H7 (cell line): ENCODE measurements around the gene GPR68. TPM values are rescaled to one million over a fixed set of nuclear protein-coding genes. Genes with fewer than 3 reads are reported as not detected.
"Not testable (repeated sequence)": the region's sequence is repeated elsewhere in the genome, so short reads cannot be mapped to it uniquely, and the experiment has no call there.

Source experiments
- DNase-seq: peaks from one replicate; pipeline ENCODE4 v3.0.0; 2012
- H3K27me3 ChIP-seq: 2 replicates; pipeline ENCODE4 v1.6.0; 2011; ENCODE audit warnings: mild to moderate bottlenecking, low read length; ENCODE audit not compliant: control insufficient read depth, insufficient read depth
- H3K36me3 ChIP-seq: replicated peaks from 2 replicates; pipeline ENCODE4 v1.5.1; 2011; ENCODE audit warnings: low read length; ENCODE audit not compliant: control insufficient read depth, insufficient read depth
- H3K4me3 ChIP-seq: 2 replicates; pipeline ENCODE4 v1.5.1; 2011; ENCODE audit warnings: low read depth, mild to moderate bottlenecking, control low read depth, low read length, moderate library complexity; ENCODE audit not compliant: insufficient read depth
- total RNA-seq: library from RNA; depleted of rRNA; stranded (reverse); fragments of >200 nt; shearing (Covaris generic); gene quantifications from 2 replicates; pipeline ENCODE4 v1.2.3, GENCODE V29; 2014

The GPR68 gene
- total RNA-seq, 1 experiment from 2014 or later: 1.1 TPM

DNA sequence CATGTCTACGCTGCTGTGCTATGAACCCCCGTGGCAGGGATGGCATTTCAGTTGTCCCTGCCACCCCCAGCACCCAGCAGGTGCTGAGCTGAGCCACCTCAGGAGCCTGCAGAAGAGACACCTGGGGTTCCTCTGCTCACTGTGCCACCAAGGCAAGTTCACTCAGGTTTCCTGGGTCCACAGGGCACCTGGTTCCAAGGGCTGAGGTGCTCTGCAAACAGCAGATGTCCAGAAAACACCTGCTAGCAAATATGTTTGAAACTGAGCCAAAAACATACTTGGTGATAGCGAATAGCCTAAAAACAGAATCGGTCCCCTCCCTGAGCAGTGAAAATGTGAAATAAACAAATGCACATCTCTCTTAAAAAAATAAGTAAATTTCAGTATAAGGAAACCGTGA is 35.6 kb upstream of the GPR68 start:
- Histone ChIP-seq H3K27me3 (no peaks in the 10 kb centered on the region), H3K4me3 (no peak overlapping the region), H3K36me3 (peaks cover 15% of the 10 kb centered on the region)
- DNase-seq: no peak

DNA sequence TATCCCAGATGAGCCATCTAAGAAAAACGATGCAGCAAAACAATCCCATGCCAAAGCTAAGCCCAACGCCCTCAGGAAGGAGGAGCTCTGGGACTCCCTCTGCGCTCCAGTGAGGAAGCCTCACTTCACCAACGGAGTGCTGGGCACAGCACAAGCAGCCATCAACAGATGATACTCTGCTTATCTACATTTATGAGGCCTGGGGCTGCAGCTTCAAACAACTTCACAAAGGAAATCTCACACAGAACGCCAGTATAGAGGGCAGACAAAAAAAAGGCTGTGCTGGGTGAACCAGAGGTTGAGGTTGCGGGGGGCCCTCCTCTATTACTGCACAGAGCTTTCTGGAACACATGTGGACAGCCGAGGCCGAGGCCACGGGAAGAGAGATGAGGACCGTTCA is 34.9 kb upstream of the GPR68 start:
- Histone ChIP-seq H3K27me3 (no peaks in the 10 kb centered on the region), H3K36me3 (peaks cover 14% of the 10 kb centered on the region), H3K4me3 (no peak overlapping the region)
- DNase-seq: no peak

DNA sequence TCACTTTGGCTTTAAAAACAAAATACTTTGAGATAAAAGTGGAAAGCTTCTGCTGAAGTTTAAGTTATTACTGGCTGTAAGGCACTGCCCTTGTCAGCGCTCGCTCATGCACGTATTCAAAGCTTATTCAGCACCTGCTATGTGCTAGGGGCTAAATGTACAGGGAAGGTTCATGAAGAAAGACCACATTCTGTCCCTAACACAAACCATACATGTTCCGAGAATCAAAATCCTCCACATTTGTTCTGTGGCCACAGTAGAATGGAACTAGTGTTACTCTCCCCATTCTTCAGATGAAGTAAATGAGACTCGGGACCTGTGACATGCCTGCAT is 33.8 kb upstream of the GPR68 start:
- no peak for DNase-seq
- H3K4me3 ChIP-seq: no peak overlapping the region
- no peaks in the 10 kb centered on the region for H3K27me3 ChIP-seq
- H3K36me3 ChIP-seq: peaks cover 10% of the 10 kb centered on the region

DNA sequence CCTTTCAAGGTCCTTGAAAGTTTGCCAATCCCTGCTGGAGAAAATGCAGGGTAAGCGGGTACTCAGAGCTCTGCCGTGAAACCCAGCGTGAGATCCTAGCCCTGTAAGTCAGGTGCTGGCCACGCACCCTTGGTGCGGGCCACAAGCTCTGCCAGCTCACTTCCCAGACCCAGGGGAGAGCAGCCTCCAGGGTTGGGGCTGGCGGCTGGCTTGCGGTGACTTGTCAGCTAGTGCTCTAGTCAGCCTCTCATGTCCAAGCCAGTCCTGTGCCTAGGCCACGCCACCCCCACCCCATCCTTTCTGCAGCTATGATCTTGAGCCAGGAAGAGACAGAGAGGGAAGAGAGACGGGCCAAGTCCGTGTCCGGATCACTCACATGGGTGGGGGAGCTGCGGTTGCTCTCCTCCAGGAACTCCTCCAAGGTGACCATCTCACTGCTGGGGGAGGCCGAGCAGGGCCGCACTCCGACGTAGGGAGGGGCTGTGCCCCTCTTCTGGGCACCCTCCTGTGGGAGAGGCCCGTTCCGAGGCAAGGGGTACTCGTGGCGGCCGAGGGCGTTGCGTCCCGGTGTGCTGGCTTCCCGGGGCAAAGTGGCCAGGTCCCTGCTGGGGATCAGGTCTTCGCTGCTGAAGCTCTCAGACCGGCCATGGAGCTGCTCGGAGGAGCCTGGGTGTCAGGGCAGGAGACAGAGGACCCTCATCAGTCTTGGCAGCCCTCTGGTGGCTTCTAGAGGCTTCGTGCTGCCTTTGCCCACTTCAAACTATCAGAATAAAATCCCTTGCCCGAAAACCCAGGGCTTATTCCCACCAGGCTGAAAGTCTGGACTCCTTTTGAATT is 33.3 kb upstream of the GPR68 start:
- Histone ChIP-seq H3K36me3 (peaks cover 10% of the 10 kb centered on the region), H3K27me3 (no peaks in the 10 kb centered on the region), H3K4me3 (no peak overlapping the region)
- peak; percentile 39 for DNase-seq

DNA sequence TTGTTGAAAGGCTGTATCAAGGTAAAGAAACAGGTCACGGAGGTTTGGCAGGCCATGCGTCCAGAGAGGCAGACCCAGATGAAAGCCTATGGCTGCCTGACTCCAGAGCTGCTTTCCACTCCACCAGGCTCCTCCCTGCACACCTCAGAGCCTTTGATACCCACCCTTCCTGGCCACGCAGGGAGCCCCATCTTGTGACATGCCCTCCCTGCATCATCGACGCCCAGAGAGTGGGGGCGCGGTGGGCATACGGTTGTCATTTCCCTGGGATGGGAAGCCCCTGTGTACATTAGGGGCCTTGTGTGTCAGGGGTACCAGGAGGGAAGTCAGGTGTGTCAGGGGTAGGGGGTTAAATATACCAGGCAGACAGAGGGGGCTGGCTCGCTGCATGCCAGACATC is 30.3 kb upstream of the GPR68 start:
- H3K36me3 ChIP-seq: peaks cover 12% of the 10 kb centered on the region
- no peaks in the 10 kb centered on the region for H3K27me3 ChIP-seq
- DNase-seq: no peak
- H3K4me3 ChIP-seq: no peak overlapping the region

DNA sequence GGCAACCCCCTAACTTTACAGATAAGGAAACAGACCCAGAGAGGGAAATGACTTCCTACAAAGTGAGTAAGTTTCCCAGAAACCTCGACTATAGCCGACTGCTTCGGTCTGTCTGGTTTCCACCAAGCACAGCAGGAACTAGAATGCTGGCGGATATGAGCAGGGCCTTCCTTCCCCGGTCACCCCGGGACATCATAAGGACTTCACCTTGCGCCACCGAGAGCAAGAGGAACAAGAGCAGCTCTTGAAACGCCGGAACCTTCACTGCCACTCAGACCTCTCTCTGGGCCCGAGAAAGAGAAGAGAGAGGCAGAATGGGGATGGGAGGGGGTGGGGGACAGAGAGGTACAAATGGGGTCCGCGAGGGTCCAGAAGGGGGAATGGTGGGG is 29.4 kb upstream of the GPR68 start:
- Histone ChIP-seq H3K36me3 (peaks cover 11% of the 10 kb centered on the region), H3K4me3 (no peak overlapping the region), H3K27me3 (no peaks in the 10 kb centered on the region)
- no peak for DNase-seq

DNA sequence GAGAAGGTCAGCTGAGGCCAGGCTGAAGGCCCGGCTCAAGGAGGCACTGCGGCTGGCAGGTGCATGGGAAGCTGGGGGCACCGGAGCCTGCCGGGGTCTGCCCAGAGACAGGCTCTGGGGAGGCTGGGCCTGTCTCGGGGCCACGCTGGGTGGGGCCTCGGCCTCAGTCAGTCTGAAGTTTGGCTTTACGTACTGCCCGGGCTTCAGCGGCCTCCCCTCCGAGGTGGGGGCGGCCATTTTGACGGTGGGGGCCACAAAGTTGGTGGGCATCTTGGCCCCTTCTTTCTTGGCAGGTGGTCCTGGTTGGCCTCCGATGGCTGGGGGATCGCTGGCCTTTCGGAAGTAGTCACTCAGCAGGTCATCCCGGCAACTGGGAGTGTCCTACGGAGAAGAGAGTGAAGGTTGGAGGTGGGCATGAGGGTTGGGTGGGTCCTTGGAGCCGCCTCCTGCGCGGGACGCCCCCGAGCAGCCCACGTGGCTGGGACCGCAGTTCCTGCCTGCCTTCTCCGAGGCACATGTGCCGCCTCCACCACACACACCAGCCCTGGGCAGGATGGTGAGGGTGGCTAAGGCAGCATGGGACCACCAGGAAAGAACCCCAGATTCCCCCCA is 28.9 kb upstream of the GPR68 start:
- H3K36me3 ChIP-seq: peaks cover 9% of the 10 kb centered on the region
- H3K4me3 ChIP-seq: no peak overlapping the region
- H3K27me3 ChIP-seq: no peaks in the 10 kb centered on the region
- DNase-seq: no peak

DNA sequence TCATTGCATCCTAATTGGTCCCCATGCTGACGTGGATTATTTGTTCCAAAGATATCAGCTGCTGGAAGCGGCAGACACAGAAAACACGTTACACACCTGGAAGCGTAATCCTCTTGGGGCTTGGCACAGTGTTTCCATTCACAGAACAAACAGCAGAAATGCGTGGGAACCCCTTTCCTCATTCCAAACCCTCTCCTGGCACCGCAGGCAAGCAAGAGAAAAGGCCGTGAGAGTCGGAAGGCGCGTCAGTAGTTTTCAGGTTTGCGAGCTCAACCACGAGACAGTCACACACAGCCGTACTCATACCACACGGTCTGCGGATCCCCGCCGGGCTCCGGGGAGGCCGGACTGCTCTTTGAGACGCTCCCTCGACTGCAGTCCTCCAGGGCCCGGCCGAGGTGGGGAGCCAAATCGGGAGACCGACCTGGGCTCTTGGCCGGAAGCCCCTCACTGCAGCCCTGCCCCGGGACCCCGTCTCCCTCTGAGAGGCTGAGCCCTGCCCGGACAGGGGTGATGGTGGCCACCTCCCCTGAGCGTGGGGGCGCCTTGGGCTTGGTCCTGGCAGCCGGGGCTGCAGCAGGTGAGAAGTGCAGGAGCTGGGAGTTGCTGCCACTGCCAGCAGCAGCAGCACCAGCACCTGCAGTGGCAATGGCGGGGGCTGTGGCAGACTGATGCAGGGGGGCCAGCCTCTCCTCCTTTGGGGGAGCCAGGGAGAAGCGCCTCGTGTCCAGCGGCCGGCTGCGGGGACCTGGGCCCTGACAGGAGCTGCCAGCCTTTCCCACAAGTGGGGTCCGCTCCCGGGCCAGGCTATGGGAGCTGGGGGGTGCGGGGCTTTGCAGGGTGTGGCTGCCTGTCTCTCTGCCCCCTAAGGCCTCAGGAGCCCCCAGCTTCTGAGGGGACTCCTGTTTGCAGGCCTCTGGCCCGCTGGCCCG is 28.1 kb upstream of the GPR68 start:
- Histone ChIP-seq H3K4me3 (no peak overlapping the region), H3K36me3 (peaks cover 8% of the 10 kb centered on the region), H3K27me3 (no peaks in the 10 kb centered on the region)
- no peak for DNase-seq

DNA sequence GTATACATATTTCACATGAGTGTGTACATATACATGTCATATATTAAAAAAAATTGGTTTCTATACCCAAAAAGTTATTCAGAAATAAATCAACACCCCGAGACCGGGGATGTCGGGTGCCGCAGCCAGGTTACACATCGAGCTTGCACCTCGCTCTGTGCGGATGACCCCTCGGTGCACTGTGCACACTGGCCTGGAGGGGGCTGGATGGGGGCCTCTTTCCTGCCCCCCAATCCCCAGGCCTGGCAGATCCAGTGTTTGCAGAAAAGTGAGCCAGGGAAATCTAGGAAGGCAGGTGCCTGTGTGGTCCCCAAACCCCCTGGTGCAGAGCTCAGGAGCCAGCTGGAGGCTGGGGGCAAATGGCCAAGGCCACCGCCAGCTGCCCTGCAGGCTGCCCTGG is 27.1 kb upstream of the GPR68 start:
- H3K36me3 ChIP-seq: peaks cover 6% of the 10 kb centered on the region
- no peak for DNase-seq
- H3K27me3 ChIP-seq: no peaks in the 10 kb centered on the region
- H3K4me3 ChIP-seq: no peak overlapping the region

DNA sequence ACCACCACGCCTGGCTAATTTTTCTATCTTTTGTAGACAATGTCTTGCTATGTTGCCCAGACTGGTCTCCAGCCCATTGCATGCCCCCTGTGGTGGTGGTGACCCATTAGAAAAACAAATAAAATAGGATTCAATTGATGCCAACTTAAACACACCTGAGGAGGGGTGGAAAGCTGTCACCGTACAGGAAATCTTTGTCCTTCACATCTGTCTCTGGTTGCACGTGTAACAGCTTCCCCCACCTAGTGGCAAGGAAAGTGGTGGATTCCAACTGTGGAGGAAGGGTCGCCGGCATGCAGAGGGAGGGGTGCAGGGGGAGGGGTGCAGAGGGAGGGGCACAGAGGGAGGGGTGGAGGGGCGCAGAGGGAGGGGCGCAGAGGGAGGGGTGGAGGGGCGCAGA is 26.1 kb upstream of the GPR68 start:
- H3K4me3 ChIP-seq: no peak overlapping the region
- peaks cover 3% of the 10 kb centered on the region for H3K36me3 ChIP-seq
- no peak for DNase-seq
- H3K27me3 ChIP-seq: no peaks in the 10 kb centered on the region; the same call in 1 of the 2 replicates

DNA sequence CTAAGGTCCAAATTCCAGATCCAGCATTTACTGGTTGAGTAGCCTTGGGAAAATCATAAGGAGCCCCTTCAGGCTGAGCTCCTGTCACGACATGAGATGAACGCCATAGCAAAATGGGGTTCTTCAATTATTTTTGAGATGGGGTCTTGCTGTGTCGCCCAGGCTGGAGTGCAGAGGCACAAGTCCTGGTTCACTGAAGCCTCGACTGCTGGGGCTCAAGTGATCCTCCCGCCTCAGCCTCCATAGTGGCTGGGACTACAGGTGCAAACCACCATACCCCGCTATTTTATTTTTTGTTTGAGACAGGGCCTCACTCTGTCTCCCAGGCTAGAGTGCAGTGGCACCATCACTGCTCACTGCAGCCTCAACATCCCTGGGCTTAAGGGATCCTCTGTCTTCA is 25.7 kb upstream of the GPR68 start:
- no peak overlapping the region for H3K4me3 ChIP-seq
- no peak for DNase-seq
- H3K36me3 ChIP-seq: peaks cover 3% of the 10 kb centered on the region
- peaks cover 3% of the 10 kb centered on the region for H3K27me3 ChIP-seq

DNA sequence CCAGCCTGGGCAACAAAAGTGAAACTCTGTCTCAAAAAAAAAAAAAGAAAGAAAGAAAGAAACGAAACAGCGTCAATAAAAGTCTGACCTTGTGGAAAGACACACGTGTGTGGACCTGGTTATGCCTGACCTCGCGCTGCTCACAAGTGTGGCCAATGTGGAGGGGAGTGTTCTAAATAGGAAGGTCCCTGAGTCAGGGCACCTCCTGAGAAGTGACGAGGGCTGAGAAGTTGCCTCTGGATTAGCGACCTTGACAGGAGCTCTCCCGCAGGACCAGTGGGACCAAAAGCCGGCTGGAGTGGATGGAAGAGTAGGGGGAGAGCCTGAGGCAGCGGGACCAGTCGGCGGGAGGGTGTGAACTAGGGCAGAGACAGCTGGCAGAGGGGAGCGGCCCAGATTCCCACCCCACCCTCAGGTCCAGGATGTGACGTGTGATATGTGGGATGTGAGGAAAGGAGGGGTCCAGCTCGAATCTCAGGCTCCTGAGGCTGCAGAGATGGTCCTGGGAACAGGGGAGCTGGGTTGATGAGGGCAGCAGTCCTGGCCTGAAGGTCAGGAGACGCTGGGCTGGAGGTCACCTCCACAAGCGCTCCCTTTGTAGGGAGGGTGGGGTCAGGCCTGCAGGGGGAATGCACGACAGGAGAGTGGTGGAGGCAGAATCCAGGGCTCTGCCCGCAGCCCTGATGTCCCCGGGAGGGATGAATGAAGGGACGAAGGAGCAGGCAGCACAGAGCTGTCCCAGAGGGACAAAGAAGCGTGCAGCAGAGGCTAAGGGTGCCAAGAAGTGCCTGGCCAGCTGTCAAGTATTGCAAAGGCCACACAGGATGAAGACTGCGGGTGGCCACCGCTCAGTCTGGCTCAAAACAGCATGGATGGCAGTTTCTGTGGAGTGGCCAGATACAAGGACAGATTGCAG is 24.8 kb upstream of the GPR68 start:
- Histone ChIP-seq H3K4me3 (no peak overlapping the region), H3K27me3 (peaks cover 10% of the 10 kb centered on the region), H3K36me3 (peaks cover 3% of the 10 kb centered on the region)
- DNase-seq: no peak

DNA sequence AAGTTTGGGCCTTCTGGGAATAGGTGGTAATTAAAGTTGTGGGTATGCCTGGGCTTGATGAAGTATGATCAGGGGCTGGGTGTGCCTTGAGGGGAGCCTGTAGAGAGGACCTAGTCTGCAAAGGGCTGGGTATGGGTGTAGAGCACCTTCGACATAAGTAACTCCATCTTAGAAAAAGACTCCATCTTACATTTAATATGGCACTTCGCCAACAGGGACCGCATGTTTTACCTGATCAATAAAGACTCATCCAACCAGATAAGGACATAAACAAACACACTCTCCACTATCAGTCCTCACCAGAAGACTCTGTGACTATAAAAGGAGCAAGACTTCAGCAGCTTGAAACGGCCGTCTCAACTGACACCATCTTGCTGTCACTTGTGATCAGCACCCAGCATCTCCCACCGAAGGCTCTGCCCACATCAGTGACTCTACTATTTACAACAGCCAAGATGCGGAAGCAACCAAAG is 23.5 kb upstream of the GPR68 start:
- DNase-seq: no peak
- Histone ChIP-seq H3K4me3 (no peak overlapping the region), H3K27me3 (peaks cover 21% of the 10 kb centered on the region), H3K36me3 (peaks cover 3% of the 10 kb centered on the region)

DNA sequence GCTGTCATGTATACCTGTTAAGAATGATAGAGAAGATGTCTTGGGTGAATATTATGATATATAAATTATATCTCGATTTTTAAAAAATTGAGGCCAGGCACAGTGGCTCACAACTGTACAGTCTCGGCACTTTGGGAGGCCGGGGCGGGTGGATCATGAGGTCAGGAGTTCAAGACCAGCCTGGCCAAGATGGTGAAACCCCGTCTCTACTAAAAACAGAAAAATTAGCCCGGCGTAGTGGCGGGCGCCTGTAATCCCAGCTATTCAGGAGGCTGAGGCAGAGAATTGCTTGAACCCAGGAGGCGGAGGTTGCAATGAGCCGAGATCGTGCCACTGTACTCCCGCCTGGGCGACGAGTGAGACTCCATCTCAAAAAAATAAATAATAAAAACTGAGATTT is 21.8 kb upstream of the GPR68 start:
- DNase-seq, H3K36me3 ChIP-seq, H3K4me3 ChIP-seq: not testable (repeated sequence)
- H3K27me3 ChIP-seq: peaks cover 21% of the 10 kb centered on the region
